ENCODE data around the gene FMN1. TPM values are rescaled to one million over a fixed set of nuclear protein-coding genes. Genes with fewer than 3 reads are reported as not detected.

The FMN1 gene
- total and polyA plus RNA-seq, 10 of the 15 experiments (the other 5 are each of a cell fraction or from before 2014, with no cell fraction given) = 0.05 to 0.16 (median 0.08) TPM; not detected in 4

GRCh38 chr15:32774022-32774421, 420.5 kb downstream of the FMN1 start:
- ChIA-PET SMC1A (ENCODE audit: uncharacterized antibody, unreplicated experiment) (no interaction called here), CTCF (no interaction called here), POLR2A (no interaction called here), RAD21 (ENCODE audit: unreplicated experiment) (no interaction called here)
- Histone ChIP-seq H3K4me1 (ENCODE audit: control insufficient read depth, insufficient read depth, low read length) (no peaks in the 10 kb centered on the region), H2AFZ (ENCODE audit: control insufficient read depth, low read depth, low read length) (no peak overlapping the region), H3K9ac (ENCODE audit: control insufficient read depth, insufficient read depth, low read length) (no peak overlapping the region), H3K4me2 (ENCODE audit: control insufficient read depth, insufficient read depth) (no peak overlapping the region), H3K4me3 (no peak overlapping the region), H3K9me3 (replicated peaks; ENCODE audit: control insufficient read depth, insufficient read depth, low read length) (no peaks in the 10 kb centered on the region), H4K20me1 (ENCODE audit: control insufficient read depth, insufficient read depth) (no peaks in the 10 kb centered on the region), H3K36me3 (ENCODE audit: control insufficient read depth in 2 of 2, insufficient read depth in 2 of 2, low read length in 1 of 2) (no peaks in the 10 kb centered on the region), H3K27ac (ENCODE audit: control insufficient read depth, insufficient read depth) (no peak overlapping the region), H3K27me3 (replicated peaks in 1 of 2; ENCODE audit: control insufficient read depth in 2 of 2, insufficient read depth in 2 of 2, low read length in 1 of 2) (no peaks in the 10 kb centered on the region; a peak in 1 of 4 replicates), H3K79me2 (ENCODE audit: control insufficient read depth, insufficient read depth, low read length) (no peaks in the 10 kb centered on the region)
- intact Hi-C loops (cut with micrococcal nuclease; ENCODE audit: unreplicated experiment) (no loop called here), in situ Hi-C loops (cut with MboI) (no loop called here)
- WGBS (ENCODE audit: insufficient coverage, insufficient replicate concordance, low lambda C conversion rate, missing lambda C conversion rate) = 29% methylated on average over 4 of the region's 4 CpGs
- ATAC-seq (no peak), FAIRE-seq (no peak), DNase-seq (ENCODE audit: low read depth, low spot score) (no peak)
- BruUV-seq (replicated peaks) = no TSS peak
- TF ChIP-seq SUPT20H (IDR thresholded peaks at IDR 0.05; ENCODE audit: borderline replicate concordance, control insufficient read depth, low read depth, low read length) (no peak), PML (IDR thresholded peaks at IDR 0.05; ENCODE audit: low read length) (no peak), MTA3 (IDR thresholded peaks at IDR 0.05; ENCODE audit: borderline replicate concordance, low read length) (no peak), ATF2 (IDR thresholded peaks at IDR 0.05; ENCODE audit: low read length) (no peak), POLR2AphosphoS2 (IDR thresholded peaks at IDR 0.05; ENCODE audit: low read depth, low read length) (no peak), RELA (IDR thresholded peaks at IDR 0.05; ENCODE audit: borderline replicate concordance, partially characterized antibody) (no peak), STAT1 (conservative IDR thresholded peaks at IDR 0.05) (no peak), E2F8 (IDR thresholded peaks at IDR 0.05; ENCODE audit: low read depth, partially characterized antibody) (no peak), RELB (IDR thresholded peaks at IDR 0.05; ENCODE audit: low read depth) (no peak), CEBPZ (IDR thresholded peaks at IDR 0.05; ENCODE audit: low read depth, low read length) (no peak), SIN3A (IDR thresholded peaks at IDR 0.05; ENCODE audit: low read depth, low read length) (no peak), FOXK2 (IDR thresholded peaks at IDR 0.05) (no peak), TCF7 (IDR thresholded peaks at IDR 0.05; ENCODE audit: borderline replicate concordance) (no peak), SP1 (IDR thresholded peaks at IDR 0.05; ENCODE audit: low read depth, low read length) (no peak), BRCA1 (IDR thresholded peaks at IDR 0.05; ENCODE audit: low read depth, low read length) (no peak), ZNF274 (IDR thresholded peaks at IDR 0.05; ENCODE audit: insufficient read depth, insufficient read length) (no peak)

Data from GM12878 (cell line).